Keratinocyte (primary cell): ENCODE results near the gene ATP2B2.

ENCODE experiments used
- CTCF ChIP-seq, 3 experiments: IDR thresholded peaks in 1 of 3; conservative IDR thresholded peaks in 1 of 3; optimal IDR thresholded peaks in 1 of 3; 2 replicates in 2 of 3; 3 replicates in 1 of 3; pipeline versions ENCODE3 to v1.5.1; 2011; ENCODE audit warnings: low read length in 3 of 3, mild to moderate bottlenecking in 3 of 3, moderate library complexity in 2 of 3, control low read depth in 1 of 3, inconsistent platforms in 1 of 3; ENCODE audit not compliant: insufficient read depth in 2 of 3; ENCODE audit errors: extremely low read depth in 1 of 3
- EZH2 ChIP-seq: IDR thresholded peaks from one replicate; pipeline ENCODE4 v1.6.1; 2012; ENCODE audit warnings: inconsistent platforms, mild to moderate bottlenecking, low read length, moderate library complexity

- no peak for TF ChIP-seq CTCF (optimal IDR thresholded peaks at IDR 0.05 in 1 of 3, IDR thresholded peaks at IDR 0.05 in 1 of 3, conservative IDR thresholded peaks at IDR 0.05 in 1 of 3; ENCODE audit: extremely low read depth in 1 of 3, insufficient read depth in 2 of 3, low read length in 3 of 3)
- no peak for TF ChIP-seq EZH2
Measured at GRCh38 chr3:10552631-10552943, 47.2 kb upstream of the ATP2B2 start.
